HG03521 (cell line): ENCODE data around the gene MEGF6.
"Not testable (repeated sequence)": the region's sequence is repeated elsewhere in the genome, so short reads cannot be mapped to it uniquely, and the experiment has no call there.

ENCODE experiments used
- ATAC-seq: cut with Tn5 transposase; IDR thresholded peaks from one replicate; pipeline ENCODE4 v1.9.1; 2021; ENCODE audit warnings: mild to moderate bottlenecking, moderate library complexity; ENCODE audit not compliant: unreplicated experiment

The MEGF6 gene

DNA sequence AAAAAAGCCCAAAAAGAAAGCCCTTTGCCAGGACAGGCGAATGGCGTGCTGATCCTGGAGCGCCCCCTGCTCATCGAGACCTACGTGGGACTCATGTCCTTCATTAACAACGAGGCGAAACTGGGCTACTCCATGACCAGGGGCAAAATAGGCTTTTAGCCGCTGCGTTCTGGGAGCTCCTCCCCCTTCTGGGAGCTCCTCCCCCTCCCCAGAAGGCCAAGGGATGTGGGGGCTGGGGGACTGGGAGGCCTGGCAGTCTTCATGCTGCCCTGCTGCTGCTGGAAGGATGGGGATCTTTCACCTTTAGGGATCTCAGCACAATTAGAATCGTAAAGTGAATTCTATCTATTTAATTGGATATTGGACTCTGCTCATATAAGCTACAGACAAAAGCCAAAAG lies 17.1 kb upstream of the MEGF6 start:
- ATAC-seq, result no peak

DNA sequence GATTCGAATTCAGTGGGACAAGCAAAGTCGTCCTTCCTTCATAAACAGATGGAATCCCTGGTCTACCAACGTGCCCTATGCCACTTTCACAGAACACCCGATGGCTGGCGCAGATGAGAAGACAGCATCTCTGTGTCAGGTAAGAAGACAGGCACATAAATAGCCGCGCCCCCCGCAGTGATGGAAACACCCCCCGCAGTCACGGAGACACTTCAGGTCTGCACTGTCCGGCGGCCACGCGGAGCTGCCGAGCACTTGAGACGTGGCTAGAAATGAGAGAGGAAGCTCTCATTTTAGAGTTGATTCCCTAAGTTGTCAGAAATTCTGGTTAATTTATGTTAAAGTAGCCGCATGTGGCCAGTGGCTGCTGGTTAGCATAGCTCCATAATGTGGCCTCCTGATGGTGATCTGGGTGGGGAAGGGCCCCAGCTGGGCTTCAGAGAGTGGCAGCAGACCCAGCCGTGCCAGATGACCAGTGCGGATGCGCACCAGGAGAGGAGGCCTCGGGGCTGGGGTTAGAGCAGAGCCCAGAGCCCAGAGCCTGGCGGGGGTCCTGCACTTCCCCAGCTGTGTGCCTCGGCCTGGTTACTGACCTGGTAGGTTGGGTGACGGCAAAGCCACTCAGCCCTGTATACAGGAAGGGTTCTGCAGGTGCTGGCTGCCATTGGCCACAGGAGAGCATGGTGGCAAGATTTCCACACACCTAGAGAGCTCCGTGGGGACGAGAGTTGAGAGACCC lies 16.4 kb upstream of the MEGF6 start:
- no peak for ATAC-seq

DNA sequence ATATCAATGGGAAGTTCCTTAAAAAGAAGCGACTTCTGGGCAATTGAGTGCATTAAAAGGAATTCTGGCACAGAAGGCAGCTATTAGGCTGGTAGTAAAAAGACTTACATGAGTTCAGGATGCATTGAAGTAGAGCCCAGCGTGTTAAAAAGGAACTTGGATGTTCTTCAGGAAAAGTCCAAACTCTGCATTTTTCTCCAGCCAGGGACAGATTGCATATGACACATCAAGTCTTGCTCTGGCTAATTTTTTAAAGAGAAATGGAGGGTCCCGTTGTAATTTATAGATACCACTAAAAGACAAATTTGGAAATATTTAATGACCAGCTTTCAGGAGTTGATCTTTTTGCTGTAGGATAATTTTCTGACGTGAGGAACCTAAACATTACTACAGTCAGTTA lies 14.7 kb upstream of the MEGF6 start:
- ATAC-seq, result no peak

DNA sequence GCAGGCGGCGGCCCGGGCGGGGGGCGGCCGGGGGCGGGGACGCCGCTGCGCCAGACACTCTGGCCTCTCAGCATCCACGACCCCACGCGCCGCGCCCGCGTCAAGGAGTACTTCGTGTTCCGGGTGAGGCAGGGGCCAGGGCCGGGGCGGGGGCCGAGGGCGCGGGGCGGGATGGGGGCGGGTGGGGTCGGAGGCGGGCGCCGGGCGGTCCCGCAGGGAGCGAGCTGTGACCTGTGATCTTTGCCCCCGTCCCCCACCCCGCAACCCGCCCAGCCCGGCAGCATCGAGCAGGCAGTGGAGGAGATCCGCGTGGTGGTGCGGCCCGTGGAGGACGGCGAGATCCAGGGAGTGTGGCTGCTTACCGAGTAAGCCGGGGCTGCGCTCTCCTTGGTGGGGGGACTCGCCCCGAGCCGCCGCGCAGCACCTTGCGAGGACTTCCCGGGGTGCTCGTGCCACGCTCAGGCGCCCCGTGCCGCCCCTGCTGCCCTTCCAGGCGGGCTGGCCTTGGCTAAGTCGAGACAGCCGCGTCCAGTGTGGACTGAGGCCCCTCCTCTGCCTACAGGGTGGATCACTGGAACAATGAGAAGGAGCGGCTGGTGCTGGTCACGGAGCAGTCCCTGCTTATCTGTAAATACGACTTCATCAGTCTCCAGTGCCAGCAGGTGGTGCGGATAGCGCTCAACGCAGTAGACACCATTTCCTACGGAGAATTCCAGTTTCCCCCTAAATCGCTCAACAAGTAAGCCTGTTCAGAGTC lies 14.0 kb upstream of the MEGF6 start:
- peak; percentile 12 for ATAC-seq

DNA sequence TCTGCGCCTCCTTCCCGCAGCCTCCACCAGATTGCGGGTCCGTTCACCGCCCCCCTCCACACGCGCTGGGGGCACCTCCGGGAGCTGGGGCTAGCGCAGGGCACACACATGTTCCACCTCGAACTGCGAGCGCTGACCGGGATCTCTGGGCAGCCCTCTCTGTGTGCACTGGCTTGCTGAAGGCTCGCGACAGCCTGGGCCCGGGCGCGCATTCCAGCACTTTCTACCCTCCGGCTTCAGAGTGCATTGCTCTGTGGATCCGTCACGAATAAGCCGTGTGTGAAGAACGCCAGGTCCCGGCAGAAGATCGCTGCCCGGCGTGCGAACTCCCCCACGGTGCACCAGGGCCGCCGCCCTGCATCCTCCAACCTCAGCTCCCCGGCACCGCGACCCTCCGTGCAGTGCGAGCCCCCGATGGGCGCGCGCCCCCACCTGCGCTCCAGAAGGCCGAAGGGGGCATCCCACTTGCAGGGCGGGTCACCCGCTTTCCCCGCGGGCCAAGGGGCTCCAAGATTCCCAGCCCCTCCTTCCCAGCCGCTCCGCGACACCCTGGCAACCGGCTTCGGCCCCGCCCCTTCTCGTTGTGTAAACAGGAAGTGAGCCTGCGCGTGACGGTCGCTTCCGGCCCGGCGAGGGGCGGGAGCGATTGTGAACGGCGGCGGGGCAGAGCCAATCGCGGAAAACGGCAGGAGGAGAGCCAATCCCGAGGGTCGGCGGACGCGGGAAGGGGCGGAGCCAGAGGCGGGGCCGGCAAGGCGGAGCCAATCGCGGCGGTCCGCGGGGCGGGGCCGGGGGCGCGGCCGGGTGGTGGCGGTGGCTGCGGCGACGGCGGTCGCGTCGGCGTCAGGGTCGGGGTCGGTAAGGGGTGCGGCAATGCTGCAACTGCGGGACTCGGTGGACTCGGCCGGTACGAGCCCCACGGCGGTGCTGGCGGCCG lies 13.2 kb upstream of the MEGF6 start, which contains the start of gene TPRG1L:
Gene TPRG1L, plus strand, starts transcription at position 816 of the 937 bp plus-strand sequence. Its CDS starts 58 bp downstream, at position 874.
- peak; percentile 93 for ATAC-seq

DNA sequence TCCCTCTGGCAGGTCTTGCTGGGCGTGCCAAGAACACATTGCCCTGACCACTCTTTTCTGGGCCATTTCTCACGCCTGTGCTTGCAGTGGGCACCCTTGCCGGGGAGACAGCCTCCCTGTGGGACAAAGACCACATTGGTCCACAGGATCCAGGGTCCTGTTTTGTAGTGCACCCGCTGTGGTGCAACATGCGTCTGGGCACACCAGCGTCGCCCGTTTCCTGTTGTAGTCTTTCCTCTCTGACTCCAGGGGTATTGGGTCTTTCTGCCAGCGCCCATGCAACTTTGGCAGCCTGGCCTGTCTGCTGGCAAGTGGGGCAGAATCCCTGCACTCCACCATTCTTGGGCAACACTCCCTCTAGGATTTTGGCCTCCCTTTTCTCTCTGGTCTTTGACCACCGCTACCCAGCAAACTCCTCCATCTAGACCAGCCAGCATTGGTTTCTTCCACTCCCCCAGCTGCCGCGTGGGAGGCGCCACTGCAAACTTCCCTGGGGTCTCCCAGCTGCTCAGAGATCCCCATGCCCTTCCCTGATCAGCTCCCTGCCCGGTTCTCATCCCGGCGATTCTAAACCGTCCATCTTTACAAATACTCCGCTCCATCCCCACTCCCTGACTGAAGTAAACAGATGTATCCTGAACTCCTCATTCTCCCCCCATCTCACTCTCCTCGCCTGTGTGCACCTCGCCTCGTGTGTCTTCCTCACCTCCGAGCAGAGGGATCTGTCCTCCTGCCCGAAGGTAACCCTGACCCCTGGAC lies 12.3 kb upstream of the MEGF6 start:
- no peak for ATAC-seq

DNA sequence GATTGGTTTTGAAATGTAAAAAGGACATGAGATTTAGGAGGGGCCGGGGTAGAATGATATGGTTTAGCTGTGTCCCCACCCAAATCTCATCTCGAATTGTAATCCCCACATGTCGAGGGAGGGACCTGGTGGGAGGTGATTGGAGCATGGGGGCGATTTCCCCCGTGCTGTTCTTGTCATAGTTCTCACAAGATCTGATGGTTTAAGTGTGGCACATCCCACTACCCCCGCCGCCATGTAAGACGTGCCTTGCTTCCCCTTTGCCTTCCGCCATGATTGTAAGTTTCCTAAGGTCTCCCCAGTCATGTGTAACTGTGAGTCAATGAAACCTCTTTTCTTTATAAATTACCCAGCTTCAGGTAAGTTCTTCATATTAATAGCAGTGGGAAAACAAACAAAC lies 10.8 kb upstream of the MEGF6 start:
- not testable (repeated sequence) for ATAC-seq

DNA sequence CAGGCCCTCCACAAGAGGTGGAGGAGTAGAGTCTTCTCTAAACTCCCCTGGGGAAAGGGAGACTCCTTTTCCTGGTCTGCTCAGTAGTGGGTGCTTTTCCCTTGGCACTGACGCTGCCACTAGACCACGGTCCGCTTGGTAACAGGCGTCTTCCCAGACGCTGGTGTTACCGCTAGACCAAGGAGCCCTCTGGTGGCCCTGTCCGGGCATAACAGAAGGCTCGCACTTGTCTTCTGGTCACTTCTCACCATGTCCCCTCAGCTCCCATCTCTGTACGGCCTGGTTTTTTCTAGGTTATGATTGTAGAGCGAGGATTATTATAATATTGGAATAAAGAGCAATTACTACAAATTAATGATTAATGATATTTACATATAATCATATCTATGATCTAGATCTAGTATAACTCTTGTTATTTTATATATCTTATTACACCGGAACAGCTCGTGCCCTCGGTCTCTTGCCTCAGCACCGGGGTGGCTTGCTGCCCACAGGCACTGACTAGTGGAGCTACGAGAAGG lies 9.9 kb upstream of the MEGF6 start:
- not testable (repeated sequence) for ATAC-seq

DNA sequence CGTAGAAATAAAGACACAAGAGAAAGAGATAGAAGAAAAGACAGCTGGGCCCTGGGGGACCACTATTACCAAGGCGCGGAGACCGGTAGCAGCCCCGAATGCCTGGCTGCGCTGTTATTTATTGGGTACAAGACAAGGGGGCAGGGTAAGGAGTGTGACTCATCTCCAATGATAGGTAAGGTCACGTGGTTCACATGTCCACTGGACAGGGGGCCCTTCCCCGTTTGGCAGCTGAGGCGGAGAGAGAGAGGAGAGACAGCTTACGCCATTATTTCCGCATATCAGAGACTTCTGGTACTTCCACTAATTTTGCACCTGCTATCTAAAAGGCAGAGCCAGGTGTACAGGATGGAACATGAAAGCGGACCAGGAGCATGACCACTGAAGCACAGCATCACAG lies 9.4 kb upstream of the MEGF6 start:
- no peak for ATAC-seq

DNA sequence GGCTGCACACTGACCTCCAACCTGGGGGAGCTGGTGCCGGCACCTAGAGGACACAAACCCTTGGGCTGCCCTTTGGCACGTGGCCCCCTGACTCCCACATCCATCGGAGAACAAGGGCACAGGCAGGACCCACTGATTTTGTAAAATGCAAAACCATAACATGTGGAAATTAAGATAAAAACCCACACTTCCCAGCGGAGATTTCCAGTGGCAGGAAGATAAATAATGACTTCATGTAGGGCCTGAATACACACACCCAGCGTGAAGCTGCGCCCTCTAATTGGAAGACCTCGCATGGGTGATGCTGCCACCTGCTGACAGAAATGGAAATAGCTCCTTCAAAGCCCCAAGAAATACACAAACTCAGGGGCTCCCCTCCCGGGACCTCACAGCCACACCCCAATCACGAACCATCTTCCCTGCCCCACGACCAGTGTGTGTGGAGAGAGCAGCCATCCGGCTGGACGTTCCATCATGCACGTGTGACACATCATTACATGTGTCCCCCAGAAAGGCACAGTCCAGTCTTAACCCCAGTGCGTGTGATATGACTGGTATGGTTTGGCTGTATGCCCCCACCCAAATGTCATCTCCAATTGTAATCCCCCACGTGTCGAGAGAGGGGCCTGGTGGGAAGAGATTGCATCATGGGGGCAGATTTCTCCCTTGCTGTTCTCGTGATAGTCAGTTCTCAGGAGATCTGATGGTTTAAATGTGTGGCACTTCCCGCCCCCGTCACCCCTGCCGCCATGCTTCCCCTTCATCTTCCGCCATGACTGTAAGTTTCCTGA lies 7.8 kb upstream of the MEGF6 start:
- ATAC-seq, result no peak

DNA sequence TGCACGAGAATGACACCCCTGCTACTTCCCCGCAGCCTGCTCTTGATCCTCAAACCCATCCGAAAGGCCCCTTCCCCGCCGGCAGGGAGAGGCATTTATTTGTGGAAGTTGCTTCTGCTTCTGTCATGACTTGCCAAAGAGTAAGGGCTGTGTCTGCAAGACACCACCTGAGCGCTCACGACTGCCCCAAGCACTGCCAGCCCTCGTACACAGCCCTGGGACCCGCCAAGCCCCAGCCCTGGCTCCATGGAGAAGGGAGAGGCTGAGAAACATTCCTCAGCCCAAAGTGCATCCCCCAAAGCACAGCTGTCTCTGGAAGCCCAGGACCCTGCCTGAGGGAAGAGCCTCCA lies 7.2 kb upstream of the MEGF6 start:
- no peak for ATAC-seq

DNA sequence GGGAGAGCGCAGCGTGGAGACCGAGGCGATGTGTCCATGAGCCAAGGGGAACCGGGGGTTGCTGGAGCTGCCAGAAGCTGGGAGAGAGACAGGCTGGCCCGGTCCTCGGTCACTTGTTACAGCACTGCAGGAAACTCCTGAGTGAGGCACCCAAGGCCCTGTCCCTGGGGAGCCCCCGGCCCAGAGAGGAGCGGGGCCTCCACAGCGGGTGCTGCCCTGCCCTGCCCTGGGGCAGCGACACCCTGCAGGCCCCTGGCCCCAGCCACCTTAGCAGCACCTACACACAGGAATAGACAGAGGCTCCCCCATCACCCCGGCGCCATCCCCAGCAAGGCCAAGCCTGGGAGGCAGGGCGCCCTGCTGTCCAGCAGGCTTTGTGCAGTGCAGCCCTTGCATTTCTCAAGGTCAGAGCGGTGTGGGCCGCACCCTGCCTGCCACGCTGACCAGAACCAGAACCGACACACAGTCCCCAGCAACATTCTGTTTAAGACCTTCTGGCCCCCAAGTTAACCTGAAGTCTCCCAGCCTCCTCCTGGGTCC lies 6.6 kb upstream of the MEGF6 start:
- no peak for ATAC-seq

DNA sequence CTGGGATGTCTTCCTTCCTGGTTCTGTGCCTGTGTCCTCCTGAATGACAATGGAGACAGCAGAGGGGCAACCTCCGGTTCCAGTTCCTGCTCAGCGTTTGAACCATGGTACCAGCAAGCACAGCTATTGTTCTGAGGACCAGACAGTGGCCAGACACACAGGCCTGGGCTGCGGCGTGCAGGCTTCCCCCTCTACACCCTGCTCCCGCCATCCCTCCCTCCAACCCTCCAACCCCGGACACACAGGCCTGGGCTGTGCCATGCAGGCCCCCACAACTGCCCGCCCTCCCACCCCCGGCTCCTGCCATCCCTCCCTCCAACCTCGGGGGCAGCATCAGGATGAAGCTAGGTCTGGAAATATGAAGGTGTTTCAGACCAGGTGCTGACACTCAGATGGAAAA lies 5.6 kb upstream of the MEGF6 start:
- ATAC-seq, result no peak

DNA sequence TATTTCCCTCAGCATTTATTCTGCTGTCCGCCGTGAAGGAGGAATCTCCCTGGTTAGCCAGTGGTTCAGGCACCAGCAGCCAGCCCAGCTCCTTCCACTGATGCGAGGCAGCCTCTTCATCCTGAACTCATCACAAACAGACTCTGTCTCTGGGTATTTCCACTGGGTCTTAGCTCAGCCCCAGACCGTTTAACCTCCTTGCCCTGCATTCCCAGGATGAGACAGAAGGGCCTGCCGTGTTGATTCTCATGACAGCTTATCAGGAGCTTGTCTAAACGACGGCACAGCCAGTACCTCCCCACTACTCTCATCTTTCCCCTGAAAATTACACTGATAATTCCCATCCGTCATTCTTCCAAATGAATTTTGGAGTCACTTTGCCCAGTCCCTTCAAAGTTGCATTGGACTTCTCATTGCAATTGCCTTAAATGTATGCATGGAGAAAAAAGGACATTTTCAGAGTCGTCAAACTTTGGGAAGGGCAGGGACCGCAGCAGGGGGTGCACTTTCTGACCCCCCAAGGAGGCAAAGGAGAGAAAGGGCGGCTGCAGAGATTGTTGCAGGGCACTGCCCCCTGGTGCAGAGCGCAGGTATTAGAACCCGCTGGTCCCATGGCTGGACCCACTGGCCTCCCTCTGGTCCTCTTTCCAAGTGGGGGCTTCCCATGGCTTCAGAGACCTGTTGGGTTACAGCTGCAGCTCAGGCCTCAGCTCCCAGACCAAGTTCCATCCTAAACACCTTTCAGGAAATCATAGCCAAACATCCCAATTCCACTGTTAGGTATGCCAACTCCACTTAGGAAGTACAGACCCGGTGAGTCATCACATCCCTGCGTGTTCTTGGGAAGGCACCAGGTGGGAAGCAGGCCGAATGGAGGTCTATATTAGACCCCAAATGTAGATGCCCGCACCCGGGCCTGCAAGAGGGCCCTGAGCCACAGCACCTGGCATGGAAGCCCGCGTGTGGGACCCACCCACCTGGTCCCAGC lies 3.7 kb upstream of the MEGF6 start:
- ATAC-seq, result no peak

DNA sequence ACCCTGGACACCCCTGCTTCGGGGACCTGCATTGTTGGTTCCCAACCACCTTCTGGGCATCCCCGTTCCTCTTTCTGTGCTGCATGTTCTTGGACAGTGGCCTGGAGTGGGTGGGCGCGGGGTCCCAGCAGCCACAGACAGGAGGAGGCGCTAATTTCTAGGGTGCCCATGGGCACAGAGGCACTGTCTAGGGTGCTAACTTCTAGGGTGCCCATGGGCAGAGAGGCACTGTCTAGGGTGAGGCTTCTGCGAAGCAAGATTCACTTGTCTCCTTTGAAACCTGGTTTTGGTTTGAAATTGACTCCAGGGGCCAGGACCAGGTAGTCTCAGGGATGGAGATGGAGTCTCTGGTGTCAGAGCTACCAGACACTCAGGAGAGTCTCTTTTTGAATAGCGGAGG lies 815 bp upstream of the MEGF6 start:
- no peak for ATAC-seq

DNA sequence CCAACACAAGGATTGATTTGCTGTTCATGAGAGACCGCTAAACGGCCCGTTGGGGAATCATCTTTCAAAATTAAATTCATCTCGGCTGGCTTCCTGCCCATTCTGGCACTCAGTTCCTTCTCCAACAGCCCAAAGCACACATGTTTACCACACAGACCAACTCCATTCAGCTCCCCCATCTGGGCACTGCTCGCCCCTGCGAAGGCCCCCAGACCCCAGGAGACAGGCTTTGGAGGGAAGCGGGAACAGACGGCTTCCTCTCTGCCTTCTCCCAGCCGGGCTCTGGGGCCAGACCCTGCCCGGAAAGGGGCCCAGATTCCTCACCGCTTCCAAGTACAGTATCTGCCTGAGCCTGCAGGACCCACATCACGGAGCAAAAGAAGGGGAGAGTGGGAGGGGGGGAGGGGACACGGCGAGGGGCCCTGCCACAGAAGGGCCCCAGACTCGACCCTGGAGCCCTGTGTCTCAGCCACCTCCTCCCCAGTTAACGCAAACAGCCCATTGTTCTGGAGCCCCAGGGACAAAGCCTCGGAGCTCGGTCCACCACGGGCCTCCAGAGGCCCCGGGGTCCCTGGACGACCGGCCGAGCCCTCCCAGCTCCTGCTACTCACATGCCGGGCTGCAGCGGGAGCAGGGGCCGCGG lies 660 bp downstream of the MEGF6 start:
- no peak for ATAC-seq

DNA sequence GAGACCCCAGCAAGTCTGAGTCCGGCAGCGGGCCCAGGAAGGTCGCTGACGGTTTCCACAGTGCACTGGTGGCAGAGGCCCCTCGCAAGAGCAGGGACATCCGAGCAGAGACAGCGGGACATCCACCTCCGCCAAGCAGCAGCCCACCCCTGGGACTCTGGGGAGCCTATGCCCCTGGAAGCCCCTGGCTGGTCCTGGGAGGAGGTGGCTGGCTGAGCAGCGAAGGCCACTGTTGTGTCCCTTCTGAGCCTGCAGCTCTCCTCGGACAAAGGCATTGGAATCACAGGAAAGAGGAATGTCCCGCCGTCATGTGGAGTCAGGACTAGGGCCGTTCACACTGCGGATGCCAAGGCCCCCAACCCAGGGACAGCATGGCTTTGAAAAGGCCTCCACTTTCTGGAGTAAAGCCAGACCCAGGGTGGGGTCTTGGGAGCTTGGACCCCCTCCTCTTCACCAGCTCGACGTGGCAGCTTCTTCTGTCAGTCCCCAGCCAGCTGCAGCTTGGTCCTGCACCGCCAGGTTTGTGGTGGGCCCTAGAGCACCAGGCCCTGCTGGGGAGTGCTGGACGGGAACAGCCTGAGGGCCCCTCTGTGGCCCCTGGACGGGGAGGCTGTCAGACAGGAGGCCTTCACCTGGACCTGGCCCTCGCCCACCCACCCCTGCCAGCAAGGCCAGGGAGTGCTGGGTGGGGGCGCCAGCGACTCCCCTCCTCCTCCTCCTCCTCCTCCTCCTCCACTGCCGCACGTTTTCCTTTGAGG lies 1.4 kb downstream of the MEGF6 start:
- no peak for ATAC-seq
